Posterior vena cava (tissue), 2 donors: ENCODE results near the gene GLI1. TPM values are rescaled to one million over a fixed set of nuclear protein-coding genes. Genes with fewer than 3 reads are reported as not detected.

Experiments used
- DNase-seq: peaks from one replicate; pipeline ENCODE4 v3.0.0-alpha.2; 2020; ENCODE audit warnings: low spot score
- intact Hi-C, 2 donors: fragments of 100-400 bp; cut with DNase I; formaldehyde crosslinking; loops; one replicate each; pipeline versions ENCODE4 v1.14.1 to v1.14.2; 2022 to 2023
- total RNA-seq, 2 donors: library from RNA; stranded (reverse); fragmentation: NEBNext Ultra II Directional; extraction: Animal tissue kit (Norgen Biotek cat#: 25700); gene quantifications; one replicate each; pipeline ENCODE4 v1.2.1, GENCODE V29; 2021
- donor health status: DM: yes; HTN: yes; CAD: no.
- donor health status: DM: yes; HTN: yes; CAD: no.

GLI1 gene
- total RNA-seq, 2 donors from 2014 or later = 0.90 to 3.2 TPM

GRCh38 chr12:57470970-57471656, 11.5 kb downstream of the GLI1 start:
- DNase-seq = no peak
- intact Hi-C loops = no loop called here

- intact Hi-C loops = no loop called here
- DNase-seq = no peak
Measured at GRCh38 chr12:57471661-57472060, 12.1 kb downstream of the GLI1 start.

GRCh38 chr12:57472391-57472790, 12.8 kb downstream of the GLI1 start:
- intact Hi-C loops = no loop called here
- DNase-seq = no peak

- DNase-seq = no peak
- intact Hi-C loops = no loop called here
Measured at GRCh38 chr12:57473392-57473791, 13.8 kb downstream of the GLI1 start.

GRCh38 chr12:57473886-57474285, 14.3 kb downstream of the GLI1 start:
- DNase-seq = no peak
- intact Hi-C loops = no loop called here

- no peak for DNase-seq
- intact Hi-C loops = no loop called here
Measured at GRCh38 chr12:57474430-57474829, 14.8 kb downstream of the GLI1 start.

- DNase-seq = no peak
- intact Hi-C loops = no loop called here
Measured at GRCh38 chr12:57474862-57475261, 15.3 kb downstream of the GLI1 start.

- peak; percentile 84 for DNase-seq
Measured at GRCh38 chr12:57475271-57476161, 15.9 kb downstream of the GLI1 start.

GRCh38 chr12:57476162-57476992, 16.8 kb downstream of the GLI1 start:
- peak; percentile 85 for DNase-seq
- intact Hi-C loops = no loop called here

More at GRCh38 chr12:57475271-57476161, 15.9 kb downstream of the GLI1 start:
- intact Hi-C loops = no loop called here

- intact Hi-C loops = no loop called here
- peak; percentile 74 for DNase-seq
Measured at GRCh38 chr12:57476993-57477709, 17.6 kb downstream of the GLI1 start.

GRCh38 chr12:57477710-57478681, 18.4 kb downstream of the GLI1 start:
- peak; percentile 76 for DNase-seq
- intact Hi-C loops = no loop called here

GRCh38 chr12:57479043-57479375, 19.4 kb downstream of the GLI1 start:
- intact Hi-C loops = no loop called here
- DNase-seq = peak; percentile 53

GRCh38 chr12:57479376-57480115, 20.0 kb downstream of the GLI1 start, which contains the start of gene ARHGAP9:
ARHGAP9 (minus strand) TSS chr12:57479866; CDS start chr12:57479406, 460 bp downstream.
- intact Hi-C loops = no loop called here
- DNase-seq = peak; percentile 54

- intact Hi-C loops = loop anchor here in 1 of 2 donors (1.0 kb wide), 1 partner anchor 21 kb away; no protein-coding TSS in a partner anchor
- no peak for DNase-seq
Measured at GRCh38 chr12:57481671-57482070, 22.1 kb downstream of the GLI1 start.

- intact Hi-C loops = no loop called here
- DNase-seq = no peak
Measured at GRCh38 chr12:57483466-57483865, 23.9 kb downstream of the GLI1 start.

GRCh38 chr12:57485695-57486094, 26.1 kb downstream of the GLI1 start:
- peak; percentile 14 for DNase-seq
- intact Hi-C loops = no loop called here

- intact Hi-C loops = no loop called here
- DNase-seq = peak; percentile 85
Measured at GRCh38 chr12:57487055-57487596, 27.5 kb downstream of the GLI1 start.
